H1 (cell line): ENCODE data around the gene GPC3. TPM values are rescaled to one million over a fixed set of nuclear protein-coding genes. Genes with fewer than 3 reads are reported as not detected.

Experiments
- CTCF ChIA-PET: fragments of 300-600 bp; sonication (Branson Sonifier 250); formaldehyde crosslinking; loops from one replicate; lab custom pipeline; 2021; ENCODE audit not compliant: partially characterized antibody; lab: Charles Lee
- POLR2A ChIA-PET: fragments of 300-600 bp; sonication (Branson Sonifier 250); formaldehyde crosslinking; loops from one replicate; lab custom pipeline; 2021; ENCODE audit warnings: inconsistent platforms; ENCODE audit not compliant: partially characterized antibody; lab: Charles Lee
- DNase-seq, 2 experiments: peaks; one replicate each; pipeline versions ENCODE4 v3.0.0 to v3.0.0-alpha.2; 2010 to 2022; ENCODE audit warnings: low spot score in 2 of 2, low read depth in 1 of 2, mixed read lengths in 1 of 2
- FAIRE-seq: peaks from 2 replicates; lab custom pipeline; 2011; peaks lifted over from hg19 to GRCh38; lab: Jason Lieb, UNC
- H2AFZ ChIP-seq: 2 replicates; pipeline ENCODE4 v1.8.1; 2012; ENCODE audit warnings: low read length, inconsistent platforms
- H2AK5ac ChIP-seq: 2 replicates; pipeline ENCODE4 v1.6.1; 2013; ENCODE audit warnings: low read depth, low read length
- H2BK120ac ChIP-seq: replicated peaks from 2 replicates; pipeline ENCODE3; 2013; ENCODE audit warnings: low read depth, low read length, inconsistent platforms
- H2BK12ac ChIP-seq: 2 replicates; pipeline ENCODE4 v1.6.1; 2013; ENCODE audit warnings: low read depth, low read length
- H2BK15ac ChIP-seq: 2 replicates; pipeline ENCODE4 v1.6.1; 2013; ENCODE audit warnings: low read length
- H2BK20ac ChIP-seq: 2 replicates; pipeline ENCODE4 v1.6.1; 2013; ENCODE audit warnings: low read length
- H2BK5ac ChIP-seq: 2 replicates; pipeline ENCODE4 v1.6.1; 2013; ENCODE audit warnings: low read depth, low read length
- H3K14ac ChIP-seq: 2 replicates; pipeline ENCODE4 v1.6.1; 2013; ENCODE audit warnings: inconsistent platforms; ENCODE audit not compliant: insufficient read length
- H3K18ac ChIP-seq: 2 replicates; pipeline ENCODE4 v1.6.1; 2013; ENCODE audit warnings: low read length; ENCODE audit errors: extremely low read depth
- H3K23ac ChIP-seq: 2 replicates; pipeline ENCODE4 v1.6.1; 2013; ENCODE audit warnings: inconsistent platforms; ENCODE audit not compliant: insufficient read length
- H3K23me2 ChIP-seq: 2 replicates; pipeline ENCODE4 v1.6.1; 2013; ENCODE audit warnings: low read depth, low read length
- H3K27ac ChIP-seq: 2 replicates; pipeline ENCODE4 v1.6.1; 2011; ENCODE audit warnings: low read depth, low read length, inconsistent platforms
- H3K27me3 ChIP-seq, 4 experiments: replicated peaks in 1 of 4; 1 replicate in 1 of 4; 2 replicates in 3 of 4; pipeline versions ENCODE4 v1.6.1 to v1.8.1; 2011 to 2013; ENCODE audit warnings: low read length in 3 of 4, mild to moderate bottlenecking in 3 of 4, inconsistent platforms in 2 of 4, mixed read lengths in 2 of 4, moderate library complexity in 1 of 4; ENCODE audit not compliant: control insufficient read depth in 3 of 4, insufficient read depth in 3 of 4; ENCODE audit errors: extremely low read depth in 1 of 4
- H3K36me3 ChIP-seq, 4 experiments: 2 replicates each; pipeline versions ENCODE4 v1.6.1 to v1.8.1; 2011 to 2013; ENCODE audit warnings: mild to moderate bottlenecking in 4 of 4, low read length in 3 of 4, moderate library complexity in 2 of 4, control low read depth in 1 of 4, inconsistent platforms in 1 of 4; ENCODE audit not compliant: insufficient read depth in 4 of 4, control insufficient read depth in 2 of 4
- H3K4ac ChIP-seq: replicated peaks from 2 replicates; pipeline ENCODE3; 2013; ENCODE audit warnings: low read length, low read depth, mixed read lengths, inconsistent platforms; ENCODE audit not compliant: insufficient read length
- H3K4me1 ChIP-seq, 4 experiments: replicated peaks in 1 of 4; 1 replicate in 1 of 4; 2 replicates in 3 of 4; pipeline versions ENCODE4 v1.6.1 to v1.8.1; 2011 to 2013; ENCODE audit warnings: low read length in 3 of 4, inconsistent platforms in 2 of 4, mixed read lengths in 1 of 4; ENCODE audit not compliant: insufficient read depth in 4 of 4, control insufficient read depth in 3 of 4
- H3K4me2 ChIP-seq, 2 experiments: 2 replicates each; pipeline versions ENCODE4 v1.6.1 to v1.8.1; 2011 to 2013; ENCODE audit warnings: low read depth in 2 of 2, low read length in 2 of 2, control low read depth in 1 of 2, inconsistent platforms in 1 of 2, mild to moderate bottlenecking in 1 of 2; ENCODE audit not compliant: insufficient read depth in 1 of 2
- H3K4me3 ChIP-seq, 4 experiments: fragments of 200-600, 300-600 bp in 1 of 4; sonication (generic), shearing (Covaris generic), sonication (Bioruptor Twin) in 1 of 4; 2 replicates each; pipeline versions ENCODE4 v1.5.1 to v1.8.1; 2011 to 2016; ENCODE audit warnings: low read length in 4 of 4, low read depth in 3 of 4, control low read depth in 2 of 4, inconsistent platforms in 2 of 4, mild to moderate bottlenecking in 2 of 4, mixed read lengths in 1 of 4, moderate library complexity in 1 of 4; ENCODE audit not compliant: insufficient read depth in 2 of 4; ENCODE audit errors: extremely low read depth in 1 of 4
- H3K56ac ChIP-seq: replicated peaks from 2 replicates; pipeline ENCODE3; 2013; ENCODE audit warnings: low read depth, mild to moderate bottlenecking, mixed read lengths, low read length, inconsistent platforms; ENCODE audit not compliant: insufficient read length
- H3K79me1 ChIP-seq: 2 replicates; pipeline ENCODE4 v1.6.1; 2013; ENCODE audit warnings: low read depth, low read length, control low read depth
- H3K79me2 ChIP-seq, 2 experiments: 2 replicates each; pipeline versions ENCODE4 v1.6.1 to v1.8.1; 2012 to 2013; ENCODE audit warnings: low read length in 2 of 2, mild to moderate bottlenecking in 2 of 2, inconsistent platforms in 1 of 2; ENCODE audit not compliant: insufficient read depth in 2 of 2, control insufficient read depth in 1 of 2
- H3K9ac ChIP-seq, 4 experiments: replicated peaks in 1 of 4; 1 replicate in 1 of 4; 2 replicates in 3 of 4; pipeline versions ENCODE4 v1.6.1 to v1.8.1; 2011 to 2013; ENCODE audit warnings: low read depth in 3 of 4, low read length in 3 of 4, control low read depth in 2 of 4, mild to moderate bottlenecking in 2 of 4, moderate library complexity in 2 of 4, inconsistent platforms in 1 of 4; ENCODE audit errors: extremely low read depth in 1 of 4
- H3K9me3 ChIP-seq, 2 experiments: 2 replicates each; pipeline versions ENCODE4 v1.6.1 to v1.8.1; 2012 to 2013; ENCODE audit warnings: mild to moderate bottlenecking in 2 of 2, moderate library complexity in 2 of 2, control low read depth in 1 of 2, inconsistent platforms in 1 of 2, low read depth in 1 of 2, low read length in 1 of 2, mixed read lengths in 1 of 2; ENCODE audit not compliant: insufficient read depth in 2 of 2
- H4K20me1 ChIP-seq, 2 experiments: replicated peaks in 1 of 2; 2 replicates each; pipeline versions ENCODE3 to v1.8.1; 2011 to 2013; ENCODE audit warnings: inconsistent platforms in 2 of 2, low read length in 2 of 2, mild to moderate bottlenecking in 1 of 2; ENCODE audit not compliant: insufficient read depth in 2 of 2, control insufficient read depth in 1 of 2
- H4K5ac ChIP-seq: 2 replicates; pipeline ENCODE4 v1.6.1; 2013; ENCODE audit warnings: low read length, low read depth, mixed read lengths, inconsistent platforms; ENCODE audit not compliant: insufficient read length
- H4K8ac ChIP-seq: 2 replicates; pipeline ENCODE4 v1.8.0; 2013; ENCODE audit warnings: mild to moderate bottlenecking, moderate library complexity, low read length, inconsistent platforms; ENCODE audit not compliant: insufficient read depth; ENCODE audit errors: extremely low read depth
- H4K91ac ChIP-seq: replicated peaks from 2 replicates; pipeline ENCODE3; 2013; ENCODE audit warnings: low read length, mixed read lengths, inconsistent platforms; ENCODE audit not compliant: insufficient read length
- BRCA1 ChIP-seq: IDR thresholded peaks from 2 replicates; pipeline ENCODE4 v1.6.1; 2012; ENCODE audit warnings: low read depth, low read length, improper control_type of control experiment
- CTCF ChIP-seq, 3 experiments: IDR thresholded peaks; 1 replicate in 2 of 3; 2 replicates in 1 of 3; pipeline versions ENCODE4 v1.5.1 to v1.6.1; 2011; ENCODE audit warnings: low read length in 3 of 3, mild to moderate bottlenecking in 3 of 3, inconsistent platforms in 2 of 3, low read depth in 1 of 3, moderate library complexity in 1 of 3; ENCODE audit not compliant: insufficient read depth in 1 of 3; ENCODE audit errors: control extremely low read depth in 1 of 3
- EGR1 ChIP-seq: IDR thresholded peaks from 2 replicates; pipeline ENCODE4 v1.6.1; 2011; ENCODE audit warnings: low read depth, low read length, borderline replicate concordance
- JUND ChIP-seq: IDR thresholded peaks from 2 replicates; pipeline ENCODE4 v1.6.1; 2011; ENCODE audit warnings: mild to moderate bottlenecking, improper control_type of control experiment, low read length
- KDM1A ChIP-seq: fragments of 200-600, 300-600 bp; sonication (generic); IDR thresholded peaks from 2 replicates; pipeline ENCODE4 v1.7.1; 2016; ENCODE audit warnings: mild to moderate bottlenecking, low read length, borderline replicate concordance
- KDM5A ChIP-seq: fragments of 200-600 bp; IDR thresholded peaks from 2 replicates; pipeline ENCODE4 v1.7.1; 2012; ENCODE audit warnings: mild to moderate bottlenecking, low read length, inconsistent platforms, mixed read lengths
- PHF8 ChIP-seq: fragments of 200-600 bp; sonication (generic); conservative IDR thresholded peaks from 2 replicates; pipeline ENCODE4 v1.7.1; 2012; ENCODE audit warnings: low read depth, mild to moderate bottlenecking, inconsistent platforms, low read length, moderate library complexity
- POLR2A ChIP-seq, 2 experiments: IDR thresholded peaks; 1 replicate in 1 of 2; 2 replicates in 1 of 2; pipeline ENCODE4 v1.6.1; 2011; ENCODE audit warnings: low read depth in 2 of 2, low read length in 2 of 2, mild to moderate bottlenecking in 2 of 2; ENCODE audit errors: control extremely low read depth in 1 of 2
- RXRA ChIP-seq: IDR thresholded peaks from 2 replicates; pipeline ENCODE4 v1.6.1; 2011; ENCODE audit warnings: low read depth, mild to moderate bottlenecking, low read length, moderate library complexity; ENCODE audit not compliant: insufficient read depth
- SIX5 ChIP-seq: IDR thresholded peaks from 2 replicates; pipeline ENCODE4 v1.6.1; 2011; ENCODE audit warnings: mild to moderate bottlenecking, low read depth, low read length
- SP2 ChIP-seq: IDR thresholded peaks from 2 replicates; pipeline ENCODE4 v1.6.1; 2012; ENCODE audit warnings: mild to moderate bottlenecking, low read length, inconsistent platforms
- SUZ12 ChIP-seq: fragments of 200-600 bp; sonication (generic); IDR thresholded peaks from 2 replicates; pipeline ENCODE4 v1.6.1; 2012; ENCODE audit warnings: mild to moderate bottlenecking, inconsistent platforms, low read length, moderate library complexity, mixed read lengths
- TAF1 ChIP-seq: IDR thresholded peaks from 2 replicates; pipeline ENCODE4 v1.6.1; 2011; ENCODE audit warnings: mild to moderate bottlenecking, low read depth, low read length
- WGBS, 2 experiments: shearing (Covaris generic) in 1 of 2; methylation state at CpG; one replicate each; pipeline versions ENCODE4 v1.1.6 to v1.1.7; 2013 to 2015; ENCODE audit warnings: low lambda C conversion rate in 2 of 2, mixed read lengths in 2 of 2, inconsistent platforms in 1 of 2, low coverage in 1 of 2, missing lambda C conversion rate in 1 of 2; ENCODE audit not compliant: insufficient replicate concordance in 2 of 2, insufficient coverage in 1 of 2, insufficient read length in 1 of 2; ENCODE audit errors: extremely low coverage in 1 of 2, missing lambda C conversion rate in 1 of 2; 5-methylcytosine and 5-hydroxymethylcytosine counted together
- polyA plus RNA-seq, 7 experiments: library from polyadenylated mRNA; depleted of rRNA in 3 of 7; stranded (reverse) in 5 of 7; unstranded in 2 of 7; fragments of >200 nt in 5 of 7; fragments of 200-250 nt in 2 of 7; gene quantifications; 1 replicate in 5 of 7; 2 replicates in 1 of 7; 4 replicates in 1 of 7; pipeline versions ENCODE4 v1.2.1 to v1.2.3, GENCODE V29; 2011 to 2013; ENCODE audit warnings: missing spikeins in 2 of 7, mixed read lengths in 2 of 7
- total RNA-seq: library from RNA; stranded (reverse); fragmentation: NEBNext Ultra II Directional; extraction: Animal tissue kit (Norgen Biotek cat#: 25700); gene quantifications from 2 replicates; pipeline ENCODE4 v1.2.1, GENCODE V29; 2021

The GPC3 gene
- total and polyA plus RNA-seq, 2 of the 8 experiments (the other 6 are each of a cell fraction or from before 2014, with no cell fraction given) = 64.8 to 71.9 TPM

GRCh38 chrX:133594156-133594555 lies 391.2 kb downstream of the GPC3 start:
- CTCF ChIA-PET = no interaction called here
- no peaks in the 10 kb centered on the region for H3K79me1 ChIP-seq
- H3K23ac ChIP-seq = no peak overlapping the region
- no peaks in the 10 kb centered on the region for H3K9me3 ChIP-seq
- no peak overlapping the region for H3K14ac ChIP-seq
- no peaks in the 10 kb centered on the region for H3K4me1 ChIP-seq
- TF ChIP-seq EGR1 (no peak), PHF8 (no peak), JUND (no peak), CTCF (IDR thresholded peaks at IDR 0.05; ENCODE audit: control extremely low read depth in 1 of 3, insufficient read depth in 1 of 3, low read depth in 1 of 3, low read length in 3 of 3) (no peak), POLR2A (IDR thresholded peaks at IDR 0.05; ENCODE audit: control extremely low read depth in 1 of 2, low read depth in 2 of 2, low read length in 2 of 2) (no peak), SIX5 (no peak), SP2 (no peak), KDM5A (no peak), BRCA1 (no peak), TAF1 (no peak), KDM1A (no peak), RXRA (no peak), SUZ12 (no peak)
- H2BK5ac ChIP-seq = no peak overlapping the region
- no peak overlapping the region for H4K8ac ChIP-seq
- DNase-seq (no peak), FAIRE-seq (no peak)
- H2AK5ac ChIP-seq = no peak overlapping the region
- no peak overlapping the region for H3K27ac ChIP-seq
- no peak overlapping the region for H3K9ac ChIP-seq
- H2BK12ac ChIP-seq = no peak overlapping the region
- H3K27me3 ChIP-seq = no peaks in the 10 kb centered on the region
- H3K36me3 ChIP-seq = no peaks in the 10 kb centered on the region
- WGBS, 2 experiments = 79% methylated on average over 3 of the region's 3 CpGs; no CpG with 5 or more reads in 1 of the 2 experiments
- H3K79me2 ChIP-seq = no peaks in the 10 kb centered on the region
- no peaks in the 10 kb centered on the region for H3K23me2 ChIP-seq
- no peak overlapping the region for H3K56ac ChIP-seq
- no peak overlapping the region for H3K4ac ChIP-seq
- H4K5ac ChIP-seq = no peak overlapping the region
- no peaks in the 10 kb centered on the region for H4K20me1 ChIP-seq
- H2BK15ac ChIP-seq = no peak overlapping the region
- no peak overlapping the region for H3K4me3 ChIP-seq
- no peak overlapping the region for H2AFZ ChIP-seq
- H3K18ac ChIP-seq = no peak overlapping the region
- POLR2A ChIA-PET = no interaction called here
- no peak overlapping the region for H3K4me2 ChIP-seq
- no peak overlapping the region for H2BK120ac ChIP-seq
- H4K91ac ChIP-seq = no peak overlapping the region
- no peak overlapping the region for H2BK20ac ChIP-seq
